GM12891 (cell line): Measurements from ENCODE around the gene SH2D7.

ENCODE experiments used
- POLR2A ChIP-seq: IDR thresholded peaks from 2 replicates; pipeline ENCODE4 v1.6.1; 2011; ENCODE audit warnings: low read depth, low read length, control low read depth
- POLR2AphosphoS5 ChIP-seq: IDR thresholded peaks from 2 replicates; pipeline ENCODE4 v1.6.1; 2011; ENCODE audit warnings: low read depth, low read length, control low read depth
- POU2F2 ChIP-seq: IDR thresholded peaks from 2 replicates; pipeline ENCODE4 v1.6.1; 2011; ENCODE audit warnings: low read depth, mild to moderate bottlenecking, control low read depth, low read length, moderate library complexity
- SPI1 ChIP-seq: IDR thresholded peaks from 2 replicates; pipeline ENCODE4 v1.6.1; 2011; ENCODE audit warnings: low read depth, low read length, control low read depth
- TAF1 ChIP-seq: IDR thresholded peaks from 2 replicates; pipeline ENCODE4 v1.6.1; 2011; ENCODE audit warnings: low read depth, low read length, control low read depth

GRCh38 chr15:78071383-78071782, 21.0 kb upstream of the SH2D7 start:
- TF ChIP-seq POLR2A (no peak), POLR2AphosphoS5 (no peak), TAF1 (no peak), POU2F2 (no peak), SPI1 (no peak)
